ENCODE measurements around the gene ECE1.
A peak's percentile ranks its signal among the peaks of the same experiment; 100 is the strongest.

The ECE1 gene

GRCh38 chr1:21277180-21277579 lies 13.1 kb downstream of the ECE1 start:
- TF ChIP-seq CTCF (IDR thresholded peaks at IDR 0.05; ENCODE audit: low read depth, low read length, missing control alignments) = no peak
- DNase-seq (ENCODE audit: extremely low read depth, low read depth) = no peak
- H3K4me3 ChIP-seq (replicated peaks; ENCODE audit: low read depth, low read length) = no peak overlapping the region

DNA sequence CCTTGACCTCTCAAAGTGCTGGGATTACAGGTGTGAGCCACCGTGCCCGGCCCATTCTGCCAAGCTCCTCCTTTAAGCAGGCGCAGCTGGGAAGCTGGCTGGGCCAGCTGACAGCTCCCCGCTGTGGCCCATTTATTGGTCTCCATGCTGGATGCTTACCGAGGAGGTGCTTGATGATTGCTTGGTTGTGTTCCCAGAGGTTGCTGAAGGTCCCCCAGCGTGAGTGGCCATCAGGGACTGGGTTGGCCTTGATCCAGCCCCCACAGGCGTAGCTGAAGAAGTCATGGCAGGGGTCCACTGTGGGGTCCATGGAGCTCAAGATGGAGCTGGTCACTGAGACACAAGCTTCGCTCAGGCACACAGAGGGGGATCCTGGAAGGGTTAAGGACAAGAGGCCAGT lies 17.7 kb downstream of the ECE1 start:
- DNase-seq (ENCODE audit: extremely low read depth, low read depth) = no peak
- H3K4me3 ChIP-seq (replicated peaks; ENCODE audit: low read depth, low read length) = no peak overlapping the region
- no peak for TF ChIP-seq CTCF (IDR thresholded peaks at IDR 0.05; ENCODE audit: low read depth, low read length, missing control alignments)

DNA sequence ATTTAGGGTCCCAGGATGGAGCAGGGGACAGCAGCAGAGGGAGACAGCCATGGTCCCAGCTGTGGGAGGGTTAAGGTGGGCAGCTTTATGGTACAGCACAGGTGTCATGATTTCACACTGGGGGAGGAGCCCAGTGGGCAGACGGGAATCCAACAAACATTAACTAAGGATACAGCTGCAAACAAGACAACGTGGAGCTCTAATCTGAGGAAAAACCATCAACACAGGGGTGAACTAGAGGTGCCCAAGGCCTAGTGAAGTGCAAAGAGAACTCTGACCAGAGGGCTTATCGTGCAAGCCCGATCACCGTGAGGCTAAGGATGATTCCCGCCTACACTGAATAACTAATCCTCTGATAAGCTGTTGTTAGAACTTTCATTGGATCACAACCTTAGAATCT lies 18.7 kb downstream of the ECE1 start:
- no peak for DNase-seq (ENCODE audit: extremely low read depth, low read depth)
- no peak overlapping the region for H3K4me3 ChIP-seq (replicated peaks; ENCODE audit: low read depth, low read length)
- TF ChIP-seq CTCF (IDR thresholded peaks at IDR 0.05; ENCODE audit: low read depth, low read length, missing control alignments) = no peak

- DNase-seq (ENCODE audit: extremely low read depth, low read depth) = no peak
- TF ChIP-seq CTCF (IDR thresholded peaks at IDR 0.05; ENCODE audit: low read depth, low read length, missing control alignments) = peak; percentile 99
- H3K4me3 ChIP-seq (replicated peaks; ENCODE audit: low read depth, low read length) = no peak overlapping the region
Measured at GRCh38 chr1:21270086-21270689, 20.1 kb downstream of the ECE1 start.

- no peak for DNase-seq (ENCODE audit: extremely low read depth, low read depth)
- no peak for TF ChIP-seq CTCF (IDR thresholded peaks at IDR 0.05; ENCODE audit: low read depth, low read length, missing control alignments)
- no peak overlapping the region for H3K4me3 ChIP-seq (replicated peaks; ENCODE audit: low read depth, low read length)
Measured at GRCh38 chr1:21269461-21270085, 20.7 kb downstream of the ECE1 start.

DNA sequence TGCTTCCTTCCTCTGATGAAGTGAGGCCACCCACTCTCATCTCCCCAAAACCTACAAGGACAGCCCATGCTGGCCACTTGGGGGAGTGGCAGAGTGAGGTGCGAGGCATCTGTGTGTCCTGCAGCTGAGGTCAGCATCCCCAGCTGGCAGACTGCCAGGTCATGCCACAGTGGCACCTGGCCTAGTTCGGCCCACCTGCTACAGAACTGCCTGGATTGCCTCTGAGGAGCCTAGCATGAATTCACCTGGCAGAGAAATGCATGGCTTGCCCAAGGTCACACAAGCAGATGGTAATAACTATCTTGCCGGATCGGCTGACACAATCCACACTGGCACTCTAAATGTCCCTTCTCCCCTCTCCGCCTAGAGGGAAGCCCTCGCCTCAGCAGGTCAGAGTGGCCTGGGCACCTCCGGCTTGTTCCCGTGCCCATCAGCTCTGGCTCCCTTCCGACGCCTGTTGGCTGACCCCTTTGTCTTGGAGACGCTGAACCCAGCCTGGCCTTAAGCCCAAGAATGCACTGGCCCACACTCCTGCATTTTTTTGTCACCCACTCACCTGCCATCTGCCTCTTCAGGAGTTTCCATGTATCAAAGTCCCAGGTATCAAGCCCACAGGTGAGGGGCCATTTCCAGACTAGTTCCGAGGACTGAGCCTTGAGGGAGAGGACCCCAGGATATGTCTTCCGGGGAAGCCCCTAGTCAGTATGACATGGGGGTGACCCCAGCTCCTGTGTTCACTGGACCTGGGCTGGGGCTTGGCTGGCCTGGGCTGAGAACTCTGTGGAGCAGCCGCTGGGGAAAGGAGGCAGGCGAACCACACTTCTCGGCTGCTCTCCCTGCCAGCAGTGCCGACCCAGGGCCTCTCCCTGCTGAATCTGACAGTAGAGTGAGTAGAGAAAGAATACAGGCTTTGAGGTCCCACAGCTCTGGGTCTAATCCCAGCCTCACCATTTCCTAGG lies 21.7 kb downstream of the ECE1 start:
- no peak for DNase-seq (ENCODE audit: extremely low read depth, low read depth)
- no peak overlapping the region for H3K4me3 ChIP-seq (replicated peaks; ENCODE audit: low read depth, low read length)
- TF ChIP-seq CTCF (IDR thresholded peaks at IDR 0.05; ENCODE audit: low read depth, low read length, missing control alignments) = no peak

Measured in HFF-Myc (cell line).